OCI-LY1 (cell line): ENCODE measurements around the gene ARHGEF25.

ENCODE experiments used
- CTCF ChIP-seq: fragments of 200-600 bp; sonication (generic), shearing (Covaris generic); IDR thresholded peaks from 2 replicates; pipeline ENCODE4 v1.5.1; 2017; ENCODE audit warnings: mild to moderate bottlenecking, antibody characterized with exemption, low read length, moderate library complexity, mixed read lengths
- EZH2 ChIP-seq: fragments of 200-600 bp; sonication (generic), shearing (Covaris generic); IDR thresholded peaks from 2 replicates; pipeline ENCODE4 v1.8.0; 2017; ENCODE audit warnings: borderline replicate concordance, mixed run types, mild to moderate bottlenecking, antibody characterized with exemption, low read length, moderate library complexity, mixed read lengths

GRCh38 chr12:57604992-57605810 lies 6.0 kb upstream of the ARHGEF25 start:
- TF ChIP-seq CTCF, result no peak
- TF ChIP-seq EZH2, result no peak
